Central memory CD8-positive, alpha-beta T cell (primary cell): Measurements from ENCODE around the gene TRAPPC11.

ENCODE experiments used
- ATAC-seq: fragments of 150-1000 bp; cut with Tn5 transposase; replicated peaks from 2 replicates; pipeline ENCODE4 v1.10.0; 2022; ENCODE audit warnings: mild to moderate bottlenecking, moderate FRiP score, moderate number of reproducible peaks; ENCODE audit not compliant: poor library complexity, severe bottlenecking; ENCODE audit errors: extremely low read depth
- DNase-seq, 2 donors: peaks; one replicate each; pipeline ENCODE4 v3.0.0; 2021; ENCODE audit warnings: low spot score in 2 of 2
- H3K27ac Mint-ChIP-seq: one replicate; pipeline ENCODE4 v1.8.0; 2022; ENCODE audit warnings: low read depth, mild to moderate bottlenecking, moderate library complexity, mixed read lengths
- H3K27me3 Mint-ChIP-seq: one replicate; pipeline ENCODE4 v1.8.0; 2022; ENCODE audit warnings: mixed read lengths
- H3K36me3 Mint-ChIP-seq: one replicate; pipeline ENCODE4 v1.8.0; 2022; ENCODE audit warnings: mild to moderate bottlenecking, moderate library complexity, mixed read lengths; ENCODE audit not compliant: insufficient read depth
- H3K4me1 Mint-ChIP-seq: one replicate; pipeline ENCODE4 v1.8.0; 2022; ENCODE audit warnings: mixed read lengths
- H3K4me3 Mint-ChIP-seq: one replicate; pipeline ENCODE4 v1.8.0; 2022; ENCODE audit warnings: mild to moderate bottlenecking, moderate library complexity, mixed read lengths
- H3K9me3 Mint-ChIP-seq: one replicate; pipeline ENCODE4 v1.8.0; 2022; ENCODE audit warnings: mixed read lengths

Gene TRAPPC11

DNA sequence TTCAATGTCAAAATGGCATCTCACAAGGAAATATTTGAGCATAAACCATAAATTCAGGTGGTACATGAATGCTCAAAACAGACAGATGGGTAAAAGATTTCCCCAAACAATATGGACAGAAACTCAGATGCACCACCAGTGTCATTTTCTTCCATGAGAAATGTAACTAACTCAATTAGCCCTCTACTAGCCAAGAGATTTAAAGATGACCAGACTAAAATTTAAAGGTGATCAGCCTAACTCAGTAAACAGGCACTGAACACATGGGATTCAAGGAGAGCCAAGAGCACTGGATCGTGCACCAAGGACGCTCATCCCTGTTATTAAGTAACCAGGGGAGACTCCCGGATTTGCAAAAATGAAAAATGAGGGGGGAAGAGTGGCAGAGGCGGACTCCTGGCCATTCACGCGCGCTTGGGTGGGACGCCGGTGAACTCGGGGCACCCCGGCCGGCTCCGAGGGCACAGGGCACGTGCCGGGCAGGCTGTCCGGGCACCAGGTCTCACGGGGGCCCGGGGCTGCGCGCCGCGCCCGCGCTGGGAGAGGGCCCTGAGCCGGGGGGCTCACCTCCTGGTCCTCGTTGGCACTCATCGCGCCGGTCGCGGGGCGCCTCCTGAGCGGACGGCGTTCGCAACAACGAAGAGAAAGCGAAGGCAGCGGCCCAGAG lies 598 bp upstream of the TRAPPC11 start:
- ATAC-seq (no peak), DNase-seq (peak; percentile 19 to 32)
- Mint-ChIP-seq H3K36me3 (peaks cover 15% of the 10 kb centered on the region), H3K27me3 (no peaks in the 10 kb centered on the region), H3K4me3 (peak overlapping the region; percentile 96), H3K9me3 (no peaks in the 10 kb centered on the region), H3K27ac (peak overlapping the region; percentile 94), H3K4me1 (peaks cover 32% of the 10 kb centered on the region)

DNA sequence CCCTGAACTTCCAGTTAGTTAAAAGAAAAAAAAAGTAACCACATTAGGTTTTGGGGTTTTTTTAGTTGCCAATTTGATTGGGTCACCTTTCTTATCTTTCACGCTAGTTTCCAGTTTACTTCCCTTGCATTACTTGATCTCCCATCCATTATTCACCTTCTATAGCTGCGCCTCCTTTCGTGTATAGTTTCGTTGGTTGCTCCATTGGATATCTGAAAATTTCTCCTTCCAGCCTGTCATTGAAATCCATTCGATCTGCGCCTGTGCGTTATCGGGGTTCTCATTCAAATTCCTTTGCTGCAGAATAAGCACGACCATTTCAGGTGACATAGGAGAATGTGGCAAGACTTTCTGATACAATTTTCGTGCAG lies 764 bp downstream of the TRAPPC11 start:
- Mint-ChIP-seq H3K4me1 (peaks cover 39% of the 10 kb centered on the region), H3K4me3 (peak overlapping the region; percentile 96), H3K36me3 (peaks cover 15% of the 10 kb centered on the region), H3K27ac (peak overlapping the region; percentile 94), H3K9me3 (no peaks in the 10 kb centered on the region), H3K27me3 (no peaks in the 10 kb centered on the region)
- ATAC-seq (no peak), DNase-seq (no peak)

DNA sequence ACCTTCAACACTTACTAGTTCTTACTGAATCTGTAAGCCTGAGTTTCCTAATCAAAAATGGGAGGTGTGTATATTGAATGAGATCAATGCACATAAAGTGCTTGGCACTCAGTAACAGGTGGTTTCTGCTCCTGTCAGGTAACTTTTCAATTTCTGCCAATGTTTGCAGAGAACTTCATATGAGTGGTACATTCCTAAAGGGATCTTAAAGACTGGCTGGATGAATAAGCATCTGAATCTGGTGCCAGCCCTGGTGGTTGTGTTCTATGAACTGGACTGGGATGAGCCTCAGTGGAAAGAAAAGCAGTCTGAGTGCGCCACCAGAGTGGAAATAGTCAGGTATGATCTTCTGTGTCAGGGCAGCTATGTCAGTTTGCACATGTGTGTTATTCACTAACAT lies 7.0 kb downstream of the TRAPPC11 start:
- no peak for ATAC-seq
- no peak overlapping the region for H3K4me3 Mint-ChIP-seq
- H3K9me3 Mint-ChIP-seq, result no peaks in the 10 kb centered on the region
- H3K4me1 Mint-ChIP-seq, result peaks cover 7% of the 10 kb centered on the region
- no peak overlapping the region for H3K27ac Mint-ChIP-seq
- no peak for DNase-seq
- no peaks in the 10 kb centered on the region for H3K27me3 Mint-ChIP-seq
- H3K36me3 Mint-ChIP-seq, result peaks cover 43% of the 10 kb centered on the region

DNA sequence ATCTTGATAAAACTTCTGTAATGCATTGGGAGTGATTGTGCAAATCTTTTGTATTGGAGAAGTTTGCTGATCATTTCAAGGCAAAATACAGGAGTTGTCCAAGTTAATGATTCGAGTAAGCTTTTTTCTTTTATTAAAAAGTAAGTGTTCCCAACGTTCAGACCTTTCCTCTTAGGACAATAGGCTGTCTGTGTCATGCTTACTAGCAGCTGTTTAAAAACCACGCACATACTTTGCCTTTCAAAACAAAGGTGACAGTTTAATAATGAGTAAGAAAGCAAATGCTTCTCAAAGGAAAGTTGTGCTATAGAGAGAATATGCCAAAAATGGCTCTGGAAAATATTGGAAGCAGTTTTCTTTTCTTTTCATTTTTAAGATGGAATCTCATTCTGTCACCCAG lies 11.2 kb downstream of the TRAPPC11 start:
- H3K27ac Mint-ChIP-seq, result no peak overlapping the region
- H3K4me3 Mint-ChIP-seq, result no peak overlapping the region
- H3K36me3 Mint-ChIP-seq, result peaks cover 50% of the 10 kb centered on the region
- ATAC-seq (no peak), DNase-seq (no peak)
- no peaks in the 10 kb centered on the region for H3K4me1 Mint-ChIP-seq
- H3K27me3 Mint-ChIP-seq, result no peaks in the 10 kb centered on the region
- H3K9me3 Mint-ChIP-seq, result no peaks in the 10 kb centered on the region

DNA sequence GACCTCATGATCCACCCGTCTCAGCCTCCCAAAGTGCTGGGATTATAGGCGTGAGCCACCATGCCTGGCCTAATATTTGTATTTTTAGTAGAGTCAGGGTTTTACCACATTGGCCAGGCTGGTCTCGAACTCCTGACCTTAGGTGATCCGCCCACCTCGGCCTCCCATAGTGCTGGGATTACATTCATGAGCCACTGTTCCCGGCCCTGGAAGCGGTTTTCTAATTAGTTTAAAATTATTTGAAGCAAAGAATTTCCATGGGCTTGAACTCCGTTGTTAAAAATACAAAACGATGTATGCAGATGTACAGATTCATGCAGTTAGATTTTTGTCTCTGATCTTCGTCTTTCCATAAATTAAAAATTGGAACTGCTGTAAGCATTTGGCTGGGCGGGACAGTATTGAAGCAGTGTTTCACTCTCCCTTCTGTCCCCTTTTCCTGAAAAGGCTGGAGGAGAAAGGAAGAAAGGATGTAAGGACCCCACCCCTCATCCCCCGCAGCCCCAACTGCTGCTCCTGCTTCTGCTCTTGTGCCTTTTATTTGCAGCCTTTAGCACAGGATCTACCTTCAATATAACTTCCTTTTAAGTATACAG lies 12.0 kb downstream of the TRAPPC11 start:
- no peak overlapping the region for H3K27ac Mint-ChIP-seq

DNA sequence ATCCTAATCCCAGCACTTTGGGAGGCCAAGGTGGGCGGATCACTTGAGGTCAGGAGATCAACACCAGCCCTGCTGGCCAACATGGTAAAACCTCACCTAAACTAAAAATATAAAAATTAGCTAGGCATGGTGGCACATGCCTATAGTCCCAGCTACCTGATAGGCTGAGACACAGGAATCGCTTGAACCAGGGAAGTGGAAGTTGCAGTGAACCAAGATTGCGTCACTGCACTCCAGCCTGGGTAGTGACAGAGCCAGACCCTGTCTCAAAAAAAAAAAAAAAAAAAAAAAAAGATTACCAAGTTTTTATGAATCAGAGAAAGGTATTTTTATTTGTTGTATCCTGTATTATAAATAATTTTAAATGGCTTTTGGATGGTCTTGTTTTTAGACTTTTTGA lies 15.1 kb downstream of the TRAPPC11 start:
- no peaks in the 10 kb centered on the region for H3K27me3 Mint-ChIP-seq
- DNase-seq, result no peak
- no peaks in the 10 kb centered on the region for H3K4me1 Mint-ChIP-seq
- peaks cover 44% of the 10 kb centered on the region for H3K36me3 Mint-ChIP-seq
- no peak overlapping the region for H3K27ac Mint-ChIP-seq
- no peak overlapping the region for H3K4me3 Mint-ChIP-seq
- no peak for ATAC-seq
- no peaks in the 10 kb centered on the region for H3K9me3 Mint-ChIP-seq

More for the DNA sequence above, 12.0 kb downstream of the TRAPPC11 start:
- Mint-ChIP-seq H3K9me3 (no peaks in the 10 kb centered on the region), H3K27me3 (no peaks in the 10 kb centered on the region), H3K4me1 (no peaks in the 10 kb centered on the region), H3K4me3 (no peak overlapping the region), H3K36me3 (peaks cover 46% of the 10 kb centered on the region)
- ATAC-seq (no peak), DNase-seq (no peak)

DNA sequence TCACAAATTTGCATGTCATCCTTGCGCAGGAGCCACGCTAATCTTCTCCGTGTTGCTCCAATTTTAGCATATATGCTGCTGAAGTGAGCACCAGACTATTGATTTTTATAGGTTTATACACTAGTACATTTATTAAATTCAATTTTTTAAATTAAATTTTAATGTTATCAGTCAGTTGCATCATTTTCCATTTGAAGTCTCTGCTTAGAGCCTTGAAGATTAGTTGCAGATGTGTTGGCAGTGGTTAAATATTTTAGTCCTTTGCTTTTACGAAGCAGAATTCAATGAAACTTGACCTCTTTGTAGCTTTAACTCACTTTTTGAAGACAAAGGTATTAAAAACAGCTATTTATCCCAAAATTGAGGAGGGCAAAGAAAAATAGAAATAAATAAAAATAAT lies 16.5 kb downstream of the TRAPPC11 start:
- H3K4me3 Mint-ChIP-seq, result no peak overlapping the region
- no peak for DNase-seq
- no peak overlapping the region for H3K27ac Mint-ChIP-seq
- peaks cover 47% of the 10 kb centered on the region for H3K36me3 Mint-ChIP-seq
- H3K9me3 Mint-ChIP-seq, result no peaks in the 10 kb centered on the region
- no peaks in the 10 kb centered on the region for H3K27me3 Mint-ChIP-seq
- no peak for ATAC-seq
- H3K4me1 Mint-ChIP-seq, result no peaks in the 10 kb centered on the region

DNA sequence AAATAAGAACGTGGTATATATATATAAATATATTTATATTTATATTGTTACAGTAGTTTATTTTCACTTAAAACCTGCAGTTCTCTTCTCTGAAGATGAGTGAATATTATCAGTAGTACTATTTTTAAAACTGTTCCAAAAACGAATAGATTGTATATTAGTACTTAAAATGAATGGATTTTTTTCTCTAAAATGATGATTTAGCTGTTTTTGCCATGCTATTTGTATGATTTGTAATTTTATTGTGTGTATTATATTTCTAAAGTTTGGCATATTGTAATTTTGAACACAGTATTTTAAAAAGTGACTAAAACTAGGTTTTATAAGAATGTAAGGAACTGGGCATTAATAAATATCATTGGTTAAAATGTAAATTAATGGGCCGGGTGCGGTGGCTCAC lies 22.0 kb downstream of the TRAPPC11 start:
- Mint-ChIP-seq H3K36me3 (peaks cover 50% of the 10 kb centered on the region), H3K9me3 (no peaks in the 10 kb centered on the region), H3K4me3 (no peak overlapping the region), H3K4me1 (no peaks in the 10 kb centered on the region), H3K27me3 (no peaks in the 10 kb centered on the region), H3K27ac (no peak overlapping the region)
- ATAC-seq (no peak), DNase-seq (no peak)

DNA sequence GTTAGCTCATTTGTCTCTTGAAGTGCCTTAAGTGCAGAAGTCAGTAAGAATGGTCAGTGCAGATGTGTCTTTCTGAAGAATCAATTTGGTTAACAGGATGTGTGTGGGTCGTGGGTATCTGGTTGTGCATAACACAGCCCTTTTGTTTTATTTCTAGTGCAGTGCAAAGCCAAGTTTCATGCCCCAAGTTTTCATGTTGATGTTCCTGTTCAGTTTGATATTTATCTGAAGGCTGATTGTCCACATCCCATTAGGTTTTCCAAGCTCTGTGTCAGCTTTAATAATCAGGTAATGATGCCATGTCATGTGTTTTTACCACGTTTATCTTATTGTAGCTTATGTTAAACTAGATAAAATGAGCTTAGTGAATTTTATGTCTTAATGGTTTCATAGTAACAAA lies 27.4 kb downstream of the TRAPPC11 start:
- no peak for DNase-seq
- Mint-ChIP-seq H3K4me3 (no peak overlapping the region), H3K9me3 (no peaks in the 10 kb centered on the region), H3K36me3 (peaks cover 47% of the 10 kb centered on the region), H3K27me3 (no peaks in the 10 kb centered on the region), H3K4me1 (peaks cover 6% of the 10 kb centered on the region), H3K27ac (no peak overlapping the region)
- ATAC-seq, result no peak

DNA sequence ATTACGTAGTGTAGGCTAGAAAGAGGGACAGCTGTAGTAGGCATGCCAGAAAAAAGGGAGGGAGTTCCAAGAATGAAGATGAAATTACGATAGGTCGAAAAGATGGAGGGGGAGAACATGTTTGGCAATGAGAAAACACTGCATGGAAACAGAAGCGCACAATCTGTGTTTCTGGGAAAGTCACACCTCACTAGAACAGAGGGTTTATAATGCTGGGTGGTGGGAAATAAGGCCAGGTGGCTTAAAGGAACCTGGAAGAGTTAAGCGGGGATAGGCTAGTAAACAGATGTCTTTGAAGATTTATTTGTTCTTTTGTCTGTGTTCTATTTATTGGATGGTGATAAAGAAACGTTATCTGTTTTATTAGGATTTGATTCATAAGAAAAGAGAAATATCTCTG lies 29.1 kb downstream of the TRAPPC11 start:
- no peak for DNase-seq
- no peak overlapping the region for H3K4me3 Mint-ChIP-seq
- H3K9me3 Mint-ChIP-seq, result no peaks in the 10 kb centered on the region
- peaks cover 51% of the 10 kb centered on the region for H3K36me3 Mint-ChIP-seq
- no peaks in the 10 kb centered on the region for H3K27me3 Mint-ChIP-seq
- no peak for ATAC-seq
- H3K27ac Mint-ChIP-seq, result no peak overlapping the region
- H3K4me1 Mint-ChIP-seq, result peaks cover 6% of the 10 kb centered on the region

DNA sequence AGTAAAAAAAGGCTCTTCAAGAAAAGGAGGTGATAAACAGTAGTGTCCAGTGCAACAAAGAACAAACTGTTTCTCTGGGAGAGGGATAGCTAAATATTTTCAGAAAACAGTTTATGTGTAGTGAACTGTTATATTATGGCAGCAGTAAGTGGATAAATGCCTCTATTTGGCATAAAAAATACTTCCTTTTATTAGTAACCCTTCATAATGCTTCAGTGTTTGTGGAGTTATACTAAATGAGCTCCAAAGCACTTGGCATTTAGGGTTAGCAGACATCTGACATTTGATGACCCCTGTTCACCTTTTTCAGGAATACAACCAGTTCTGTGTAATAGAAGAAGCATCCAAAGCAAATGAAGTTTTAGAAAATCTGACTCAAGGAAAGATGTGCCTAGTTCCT lies 31.9 kb downstream of the TRAPPC11 start:
- ATAC-seq (no peak), DNase-seq (no peak)
- Mint-ChIP-seq H3K4me3 (no peak overlapping the region), H3K9me3 (no peaks in the 10 kb centered on the region), H3K36me3 (peaks cover 58% of the 10 kb centered on the region), H3K27me3 (no peaks in the 10 kb centered on the region), H3K4me1 (peaks cover 6% of the 10 kb centered on the region), H3K27ac (no peak overlapping the region)

DNA sequence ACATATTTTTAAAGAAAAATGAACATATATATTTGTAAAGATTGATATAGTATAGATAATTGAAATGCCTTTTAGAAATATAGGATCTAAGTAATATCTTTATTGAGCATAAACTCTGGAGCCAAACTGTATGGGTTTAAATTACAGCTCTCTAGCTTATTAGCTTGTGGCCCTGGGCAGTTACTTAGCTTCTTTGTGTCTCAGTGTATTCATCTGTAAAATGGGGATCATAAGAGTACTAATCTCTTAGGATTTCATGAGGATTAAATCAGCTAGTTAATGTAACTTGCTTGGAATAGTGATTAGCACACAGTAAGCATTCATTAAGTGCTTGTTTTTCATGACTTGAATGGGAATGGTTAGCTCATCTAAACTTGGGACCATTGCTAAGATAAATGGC lies 32.8 kb downstream of the TRAPPC11 start:
- peaks cover 60% of the 10 kb centered on the region for H3K36me3 Mint-ChIP-seq
- no peak overlapping the region for H3K27ac Mint-ChIP-seq
- DNase-seq, result no peak
- no peak for ATAC-seq
- H3K27me3 Mint-ChIP-seq, result no peaks in the 10 kb centered on the region
- no peak overlapping the region for H3K4me3 Mint-ChIP-seq
- peaks cover 6% of the 10 kb centered on the region for H3K4me1 Mint-ChIP-seq
- no peaks in the 10 kb centered on the region for H3K9me3 Mint-ChIP-seq

DNA sequence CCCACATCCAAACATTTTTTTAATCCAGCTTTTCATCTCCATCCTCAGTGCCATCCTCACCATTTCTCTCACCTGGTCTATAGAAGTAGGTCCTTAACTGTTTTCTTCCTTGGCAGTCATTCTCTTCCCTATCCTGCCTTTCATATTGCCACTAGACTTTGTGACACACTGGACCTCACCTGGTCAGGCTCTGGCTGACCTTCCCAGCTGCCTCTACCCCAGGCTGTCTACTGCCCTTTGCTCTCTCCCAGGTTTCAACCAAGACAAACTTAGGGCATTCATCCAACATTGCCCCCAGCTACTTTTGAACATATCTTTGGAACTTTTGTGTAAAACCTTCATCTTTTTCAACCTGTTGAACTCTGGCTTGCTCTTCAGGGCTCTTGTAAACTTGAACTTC lies 39.8 kb downstream of the TRAPPC11 start:
- no peaks in the 10 kb centered on the region for H3K9me3 Mint-ChIP-seq
- no peaks in the 10 kb centered on the region for H3K4me1 Mint-ChIP-seq
- DNase-seq, result no peak
- H3K4me3 Mint-ChIP-seq, result no peak overlapping the region
- H3K27ac Mint-ChIP-seq, result peak overlapping the region; percentile 26
- ATAC-seq, result no peak
- H3K27me3 Mint-ChIP-seq, result no peaks in the 10 kb centered on the region
- H3K36me3 Mint-ChIP-seq, result peaks cover 67% of the 10 kb centered on the region
